GM12875 (cell line): ENCODE results near the gene SPOCK2.
"Not testable (repeated sequence)": the region's sequence is repeated elsewhere in the genome, so short reads cannot be mapped to it uniquely, and the experiment has no call there.

Experiments
- H3K4me3 ChIP-seq: one replicate; pipeline ENCODE4 v1.5.1; 2011; ENCODE audit warnings: low read depth, low read length, control low read depth
- TF ChIP-seq, protein P1 (sequence below): IDR thresholded peaks from 2 replicates; pipeline ENCODE4 v1.5.1; 2011; ENCODE audit warnings: low read depth, mild to moderate bottlenecking, control low read depth, inconsistent platforms, low read length, moderate library complexity, borderline replicate concordance; ENCODE audit not compliant: insufficient read depth

Gene SPOCK2, protein sequence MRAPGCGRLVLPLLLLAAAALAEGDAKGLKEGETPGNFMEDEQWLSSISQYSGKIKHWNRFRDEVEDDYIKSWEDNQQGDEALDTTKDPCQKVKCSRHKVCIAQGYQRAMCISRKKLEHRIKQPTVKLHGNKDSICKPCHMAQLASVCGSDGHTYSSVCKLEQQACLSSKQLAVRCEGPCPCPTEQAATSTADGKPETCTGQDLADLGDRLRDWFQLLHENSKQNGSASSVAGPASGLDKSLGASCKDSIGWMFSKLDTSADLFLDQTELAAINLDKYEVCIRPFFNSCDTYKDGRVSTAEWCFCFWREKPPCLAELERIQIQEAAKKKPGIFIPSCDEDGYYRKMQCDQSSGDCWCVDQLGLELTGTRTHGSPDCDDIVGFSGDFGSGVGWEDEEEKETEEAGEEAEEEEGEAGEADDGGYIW

DNA sequence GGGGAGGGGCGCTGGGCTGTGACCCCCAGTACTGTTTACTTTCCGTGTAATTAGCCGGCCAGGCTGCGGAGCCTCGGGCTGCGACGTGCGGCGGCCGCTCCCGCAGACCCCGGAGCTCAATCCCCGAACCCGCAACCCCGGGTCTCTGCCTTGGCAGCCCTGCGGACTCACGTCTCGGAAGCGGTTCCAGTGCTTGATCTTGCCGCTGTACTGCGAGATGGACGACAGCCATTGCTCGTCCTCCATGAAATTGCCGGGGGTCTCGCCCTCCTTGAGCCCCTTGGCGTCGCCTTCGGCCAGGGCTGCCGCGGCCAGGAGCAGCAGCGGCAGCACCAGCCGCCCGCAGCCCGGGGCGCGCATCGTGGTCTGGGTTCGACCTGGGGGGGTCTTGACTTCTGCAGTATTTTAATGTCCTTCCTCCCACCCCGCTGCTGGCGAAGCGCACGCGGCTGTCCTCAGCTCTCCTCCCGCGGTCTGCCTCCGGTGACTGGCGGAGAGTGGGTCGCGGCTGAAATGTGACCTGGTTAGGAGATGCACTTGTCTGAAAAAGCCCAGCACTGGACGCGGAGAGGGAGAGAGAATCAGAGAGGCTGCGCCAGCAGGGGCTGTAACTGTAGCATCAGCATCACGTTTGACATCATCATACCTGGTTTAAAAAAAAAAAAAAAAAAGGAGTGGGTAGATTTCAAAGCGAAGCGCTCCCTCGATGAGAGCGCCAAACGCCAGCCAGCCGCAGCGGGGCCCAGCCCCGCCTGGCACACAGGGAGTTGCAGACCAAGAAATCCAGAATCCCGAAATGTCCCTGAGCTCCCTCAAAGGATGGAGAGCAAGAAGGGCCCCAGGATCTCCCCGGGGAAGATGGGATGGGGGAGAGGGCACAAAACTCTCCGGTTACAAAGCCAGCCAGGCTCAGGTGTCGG lies at the start of gene SPOCK2:
TSS of gene SPOCK2 (minus strand) at position 583 of the 920 bp plus-strand sequence. CDS start at position 360, 223 bp downstream.
- H3K4me3 ChIP-seq, result peak within 1 kb of the TSS; percentile 55
- TF ChIP-seq, protein P1, sequence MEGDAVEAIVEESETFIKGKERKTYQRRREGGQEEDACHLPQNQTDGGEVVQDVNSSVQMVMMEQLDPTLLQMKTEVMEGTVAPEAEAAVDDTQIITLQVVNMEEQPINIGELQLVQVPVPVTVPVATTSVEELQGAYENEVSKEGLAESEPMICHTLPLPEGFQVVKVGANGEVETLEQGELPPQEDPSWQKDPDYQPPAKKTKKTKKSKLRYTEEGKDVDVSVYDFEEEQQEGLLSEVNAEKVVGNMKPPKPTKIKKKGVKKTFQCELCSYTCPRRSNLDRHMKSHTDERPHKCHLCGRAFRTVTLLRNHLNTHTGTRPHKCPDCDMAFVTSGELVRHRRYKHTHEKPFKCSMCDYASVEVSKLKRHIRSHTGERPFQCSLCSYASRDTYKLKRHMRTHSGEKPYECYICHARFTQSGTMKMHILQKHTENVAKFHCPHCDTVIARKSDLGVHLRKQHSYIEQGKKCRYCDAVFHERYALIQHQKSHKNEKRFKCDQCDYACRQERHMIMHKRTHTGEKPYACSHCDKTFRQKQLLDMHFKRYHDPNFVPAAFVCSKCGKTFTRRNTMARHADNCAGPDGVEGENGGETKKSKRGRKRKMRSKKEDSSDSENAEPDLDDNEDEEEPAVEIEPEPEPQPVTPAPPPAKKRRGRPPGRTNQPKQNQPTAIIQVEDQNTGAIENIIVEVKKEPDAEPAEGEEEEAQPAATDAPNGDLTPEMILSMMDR, result no peak

DNA sequence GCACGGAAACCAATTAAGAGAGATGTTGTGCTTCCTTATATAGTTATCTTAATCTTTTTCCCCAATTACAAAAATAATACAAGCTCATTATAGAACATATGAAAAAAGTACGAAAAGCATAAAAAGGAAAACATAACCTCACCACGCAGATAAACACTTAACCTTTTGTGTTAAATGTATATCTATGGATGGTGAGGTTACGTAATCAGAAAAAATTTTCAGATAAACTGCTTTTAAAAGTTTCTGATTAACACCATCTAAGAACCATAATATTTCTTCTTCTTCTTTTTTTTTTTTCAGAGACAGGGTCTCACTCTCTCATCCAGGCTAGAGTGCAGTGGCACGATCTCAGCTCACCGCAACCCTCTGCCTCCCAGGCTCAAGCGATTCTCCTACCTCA lies 49.2 kb upstream of the SPOCK2 start:
- H3K4me3 ChIP-seq, result no peak overlapping the region
- TF ChIP-seq, protein P1, result no peak

DNA sequence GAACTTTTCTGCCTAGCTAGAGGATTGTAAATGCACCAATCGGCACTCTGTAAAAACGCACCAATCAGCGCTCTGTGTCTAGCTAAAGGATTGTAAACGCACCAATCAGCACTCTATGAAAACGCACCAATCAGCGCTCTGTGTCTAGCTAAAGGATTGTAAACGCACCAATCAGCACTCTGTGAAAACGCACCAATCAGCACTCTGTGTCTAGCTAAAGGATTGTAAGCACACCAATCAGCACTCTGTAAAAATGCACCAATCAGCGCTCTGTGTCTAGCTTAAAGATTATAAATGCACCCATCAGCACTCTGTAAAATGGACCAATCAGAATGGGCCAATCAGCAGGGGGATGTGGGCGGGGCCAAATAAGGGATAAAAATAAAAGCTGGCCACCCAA lies 47.9 kb upstream of the SPOCK2 start:
- not testable (repeated sequence) for H3K4me3 ChIP-seq

DNA sequence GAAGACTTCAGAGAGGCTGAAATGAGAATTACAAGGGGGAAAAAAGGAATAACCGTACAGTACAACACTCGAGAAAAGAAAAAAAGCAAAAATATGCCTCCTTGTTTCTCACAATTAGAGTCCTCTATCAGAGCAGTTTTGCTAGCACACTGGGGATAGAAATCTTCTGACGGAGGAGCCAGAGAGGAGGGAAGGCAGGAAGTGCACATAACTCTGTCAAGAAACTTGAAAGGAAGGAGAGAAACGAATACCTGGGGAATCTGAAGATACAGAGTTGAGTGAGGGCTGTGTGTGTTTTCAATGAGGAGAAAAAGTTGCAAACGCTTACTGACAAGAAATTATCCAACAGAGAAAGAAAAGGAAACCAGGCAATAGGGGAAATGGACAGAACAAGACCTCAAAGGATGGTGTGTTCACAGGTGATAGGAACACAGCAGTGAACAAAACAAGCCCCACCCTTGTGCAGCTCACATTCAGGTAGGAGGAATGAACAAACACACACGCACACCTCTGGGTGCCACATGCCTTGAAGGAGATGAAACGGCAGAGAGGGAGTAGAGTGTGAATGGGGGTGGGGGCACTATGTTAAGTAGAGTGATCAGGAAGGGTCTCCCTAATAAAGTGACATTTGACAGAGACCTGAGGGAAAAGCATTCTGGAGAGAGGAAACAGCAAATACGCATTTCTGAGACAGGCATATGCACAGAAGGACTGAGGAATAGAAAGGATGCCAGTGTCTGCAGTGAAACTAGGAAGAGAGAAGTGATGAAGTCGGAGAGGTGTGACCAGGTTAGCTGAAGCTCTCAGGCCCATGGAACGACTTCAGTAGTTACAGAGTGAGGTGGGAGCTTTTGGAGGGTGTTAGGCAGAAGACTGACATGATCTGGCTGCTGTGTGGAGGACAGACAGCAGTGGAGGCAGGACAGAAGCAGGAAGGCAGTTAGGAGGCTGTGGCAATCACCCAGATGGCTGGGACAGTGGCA lies 46.7 kb upstream of the SPOCK2 start:
- H3K4me3 ChIP-seq, result no peak overlapping the region
- TF ChIP-seq, protein P1, result no peak

DNA sequence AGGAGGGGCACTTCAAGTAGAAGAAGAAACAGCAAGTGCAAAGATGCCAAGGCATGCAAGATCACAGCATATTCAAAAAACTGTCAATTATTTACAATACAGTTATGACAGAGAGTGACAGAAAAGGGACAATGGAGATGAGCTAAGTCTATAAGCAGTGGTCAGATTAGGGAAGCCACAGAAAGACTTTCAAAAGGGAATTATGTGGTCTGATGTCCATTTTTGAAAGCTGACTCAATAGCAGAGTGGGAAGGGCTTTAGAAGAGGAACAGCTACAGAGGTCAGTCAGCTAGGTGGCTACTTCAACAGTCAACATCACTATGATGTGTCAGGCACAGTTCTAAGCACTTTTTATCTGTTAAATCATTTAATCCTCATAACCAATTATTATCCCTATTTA lies 45.2 kb upstream of the SPOCK2 start:
- TF ChIP-seq, protein P1, result no peak
- H3K4me3 ChIP-seq, result no peak overlapping the region

DNA sequence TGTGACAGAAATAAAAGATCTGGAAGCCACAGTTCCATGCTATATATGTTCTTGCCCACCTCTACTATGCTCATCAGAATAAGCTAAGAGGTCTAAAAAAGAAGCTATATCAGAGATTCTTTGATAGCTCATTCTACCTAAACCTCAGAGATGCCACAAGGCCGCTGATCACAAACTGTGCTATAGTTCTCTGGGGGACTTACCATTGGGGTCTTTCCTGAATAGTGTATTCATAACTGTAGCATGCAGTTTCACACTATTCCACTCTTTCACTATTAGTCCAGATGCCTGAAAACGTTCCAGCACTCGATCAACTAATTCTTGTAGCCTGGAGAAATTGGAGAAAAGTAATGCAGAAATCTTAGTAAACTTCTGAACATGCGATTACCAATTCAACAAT lies 44.5 kb upstream of the SPOCK2 start:
- H3K4me3 ChIP-seq, result no peak overlapping the region
- TF ChIP-seq, protein P1, result no peak
